CD8-positive, alpha-beta memory T cell (primary cell): Measurements from ENCODE around the gene DENND4B. TPM values are rescaled to one million over a fixed set of nuclear protein-coding genes. Genes with fewer than 3 reads are reported as not detected.

Experiments used
- CTCF ChIA-PET: fragments of 350-600 bp; sonication (Branson Sonifier 250); formaldehyde crosslinking; loops from one replicate; lab custom pipeline; 2021; ENCODE audit warnings: antibody characterized with exemption; lab: Charles Lee
- POLR2A ChIA-PET: fragments of 350-600 bp; sonication (Branson Sonifier 250); formaldehyde crosslinking; loops from one replicate; lab custom pipeline; 2021; ENCODE audit warnings: antibody characterized with exemption; lab: Charles Lee
- DNase-seq, 5 donors: peaks; one replicate each; pipeline versions ENCODE4 v3.0.0 to v3.0.0-alpha.2; 2020 to 2022; ENCODE audit warnings: mixed read lengths in 1 of 5
- H3K27ac ChIP-seq: one replicate; pipeline ENCODE4 v1.7.0; 2013; ENCODE audit warnings: low read depth, mild to moderate bottlenecking, low read length, moderate library complexity
- H3K27me3 ChIP-seq: 2 replicates; pipeline ENCODE4 v1.7.0; 2013; ENCODE audit warnings: low read length, mild to moderate bottlenecking; ENCODE audit not compliant: insufficient read depth, poor library complexity, severe bottlenecking
- H3K36me3 ChIP-seq: 2 replicates; pipeline ENCODE4 v1.7.0; 2013; ENCODE audit warnings: mild to moderate bottlenecking, low read length, moderate library complexity; ENCODE audit not compliant: insufficient read depth
- H3K4me1 ChIP-seq: 2 replicates; pipeline ENCODE4 v1.7.0; 2013; ENCODE audit warnings: mild to moderate bottlenecking, low read length, moderate library complexity; ENCODE audit not compliant: insufficient read depth
- H3K4me3 ChIP-seq: 2 replicates; pipeline ENCODE4 v1.7.0; 2013; ENCODE audit warnings: mild to moderate bottlenecking, low read length
- H3K9me3 ChIP-seq: 2 replicates; pipeline ENCODE4 v1.7.0; 2013; ENCODE audit warnings: mild to moderate bottlenecking, low read length
- H3K27ac Mint-ChIP-seq, 8 donors: one replicate each; pipeline ENCODE4 v1.8.0; 2020 to 2021; ENCODE audit warnings: mixed read lengths in 8 of 8, mild to moderate bottlenecking in 6 of 8, inconsistent platforms in 3 of 8, moderate library complexity in 3 of 8
- H3K27me3 Mint-ChIP-seq, 2 donors: one replicate each; pipeline ENCODE4 v1.8.0; 2020 to 2021; ENCODE audit warnings: mixed read lengths in 2 of 2, mild to moderate bottlenecking in 1 of 2, moderate library complexity in 1 of 2
- H3K36me3 Mint-ChIP-seq, 3 donors: one replicate each; pipeline ENCODE4 v1.8.0; 2020 to 2021; ENCODE audit warnings: mixed read lengths in 3 of 3, inconsistent platforms in 1 of 3, mild to moderate bottlenecking in 1 of 3
- H3K4me1 Mint-ChIP-seq, 3 donors: one replicate each; pipeline ENCODE4 v1.8.0; 2020 to 2021; ENCODE audit warnings: mixed read lengths in 3 of 3, inconsistent platforms in 1 of 3, mild to moderate bottlenecking in 1 of 3
- H3K4me3 Mint-ChIP-seq, 7 donors: one replicate each; pipeline ENCODE4 v1.8.0; 2020 to 2021; ENCODE audit warnings: mixed read lengths in 7 of 7, mild to moderate bottlenecking in 6 of 7, moderate library complexity in 4 of 7, inconsistent platforms in 2 of 7
- H3K9me3 Mint-ChIP-seq, 5 donors: one replicate each; pipeline ENCODE4 v1.8.0; 2020 to 2022; ENCODE audit warnings: mixed read lengths in 5 of 5, mild to moderate bottlenecking in 3 of 5, moderate library complexity in 2 of 5, inconsistent platforms in 1 of 5
- polyA plus RNA-seq: library from polyadenylated mRNA; unstranded; fragments of 300-500 nt; fragmentation: Illumina TruSeq; gene quantifications from one replicate; pipeline ENCODE4 v1.2.3, GENCODE V29; 2021
- total RNA-seq, 2 experiments: library from RNA; stranded (reverse); gene quantifications; one replicate each; pipeline ENCODE4 v1.2.3, GENCODE V29; 2021

The DENND4B gene
- total and polyA plus RNA-seq, 3 experiments from 2014 or later: 27.3 to 102 (median 100) TPM

DNA sequence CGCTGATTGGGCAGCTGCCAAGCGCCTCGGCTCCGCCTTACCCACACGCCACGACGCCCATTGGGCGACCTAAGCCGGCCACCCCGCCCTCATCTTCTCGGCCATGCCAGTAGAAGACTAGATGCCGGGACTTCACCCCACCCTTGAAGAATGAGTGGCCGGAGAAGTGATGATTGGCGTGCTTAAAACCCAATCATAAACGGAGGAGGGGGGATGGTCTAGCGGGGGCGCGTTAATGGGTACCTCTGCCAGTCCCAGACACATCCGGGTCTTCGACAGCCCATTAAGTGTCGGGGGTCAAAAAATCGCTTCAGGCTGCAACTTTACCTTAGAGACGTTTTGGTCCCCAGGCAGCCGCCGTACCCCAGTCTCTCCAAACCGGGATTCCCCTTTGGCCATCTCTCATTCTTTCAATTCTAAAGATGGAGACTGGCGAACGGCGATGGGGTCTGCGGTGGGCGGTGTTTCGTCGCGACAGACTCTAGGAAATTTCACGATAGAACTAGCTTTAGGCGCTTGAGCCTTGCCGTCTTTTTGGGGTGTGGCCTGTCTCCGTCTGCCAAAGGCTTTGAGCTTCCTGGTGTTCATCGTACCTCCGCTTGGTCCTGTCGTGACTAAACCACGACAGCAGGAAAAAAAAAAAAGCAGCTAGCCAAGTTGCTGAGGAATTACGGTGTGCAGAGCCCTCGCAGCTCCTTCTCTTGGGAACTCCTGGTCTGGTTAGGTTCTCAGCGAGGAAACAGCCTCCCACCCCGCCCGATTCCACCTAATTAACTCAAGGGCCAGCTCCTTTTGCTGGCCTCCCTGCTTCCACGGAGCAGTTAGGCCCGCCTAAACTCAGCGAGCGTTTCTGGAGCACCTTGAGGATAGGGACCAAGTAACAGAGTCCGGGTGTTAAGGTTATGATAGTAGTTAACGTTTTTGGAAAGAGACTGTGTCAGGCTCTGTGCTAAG is 23.3 kb downstream of the DENND4B start, which contains the start of gene GATAD2B:
TSS of gene GATAD2B (minus strand) at position 1 of the 954 bp plus-strand sequence. CDS start 94,625 bp downstream, outside the sequence.
- peak within 1 kb of the TSS; percentile 79 to 97 (median 94) for H3K4me3 Mint-ChIP-seq
- peaks cover 0 to 31% (median 0%) of the 10 kb centered on the region in 3 donors for H3K36me3 Mint-ChIP-seq
- peak within 1 kb of the TSS; percentile 96 for H3K27ac ChIP-seq
- POLR2A ChIA-PET: interaction anchor here (0.5 to 2.8 kb wide), 19 partner anchors 10 to 235 kb away, joined by 3 to 56 read pairs (median 5); partner anchors contain the start of genes CREB3L4, DENND4B, JTB and RPS27
- CTCF ChIA-PET: interaction anchor here (0.6 to 6.0 kb wide), 8 partner anchors 12 to 127 kb away, joined by 3 to 58 read pairs (median 4); partner anchors contain the start of genes CREB3L4 and DENND4B
- peak within 1 kb of the TSS; percentile 95 to 100 (median 98) for H3K27ac Mint-ChIP-seq
- no peaks in the 10 kb centered on the region for H3K9me3 ChIP-seq
- H3K27me3 ChIP-seq: no peaks in the 10 kb centered on the region
- peak within 1 kb of the TSS; percentile 98 for H3K4me3 ChIP-seq
- peaks cover 46 to 60% (median 52%) of the 10 kb centered on the region in 3 donors for H3K4me1 Mint-ChIP-seq
- peaks cover 0 to 4% of the 10 kb centered on the region in 2 donors for H3K27me3 Mint-ChIP-seq
- peaks cover 0 to 2% (median 0%) of the 10 kb centered on the region in 5 donors for H3K9me3 Mint-ChIP-seq
- H3K36me3 ChIP-seq: no peaks in the 10 kb centered on the region
- peak; percentile 97 to 100 (median 99) for DNase-seq
- peaks cover 44% of the 10 kb centered on the region for H3K4me1 ChIP-seq

DNA sequence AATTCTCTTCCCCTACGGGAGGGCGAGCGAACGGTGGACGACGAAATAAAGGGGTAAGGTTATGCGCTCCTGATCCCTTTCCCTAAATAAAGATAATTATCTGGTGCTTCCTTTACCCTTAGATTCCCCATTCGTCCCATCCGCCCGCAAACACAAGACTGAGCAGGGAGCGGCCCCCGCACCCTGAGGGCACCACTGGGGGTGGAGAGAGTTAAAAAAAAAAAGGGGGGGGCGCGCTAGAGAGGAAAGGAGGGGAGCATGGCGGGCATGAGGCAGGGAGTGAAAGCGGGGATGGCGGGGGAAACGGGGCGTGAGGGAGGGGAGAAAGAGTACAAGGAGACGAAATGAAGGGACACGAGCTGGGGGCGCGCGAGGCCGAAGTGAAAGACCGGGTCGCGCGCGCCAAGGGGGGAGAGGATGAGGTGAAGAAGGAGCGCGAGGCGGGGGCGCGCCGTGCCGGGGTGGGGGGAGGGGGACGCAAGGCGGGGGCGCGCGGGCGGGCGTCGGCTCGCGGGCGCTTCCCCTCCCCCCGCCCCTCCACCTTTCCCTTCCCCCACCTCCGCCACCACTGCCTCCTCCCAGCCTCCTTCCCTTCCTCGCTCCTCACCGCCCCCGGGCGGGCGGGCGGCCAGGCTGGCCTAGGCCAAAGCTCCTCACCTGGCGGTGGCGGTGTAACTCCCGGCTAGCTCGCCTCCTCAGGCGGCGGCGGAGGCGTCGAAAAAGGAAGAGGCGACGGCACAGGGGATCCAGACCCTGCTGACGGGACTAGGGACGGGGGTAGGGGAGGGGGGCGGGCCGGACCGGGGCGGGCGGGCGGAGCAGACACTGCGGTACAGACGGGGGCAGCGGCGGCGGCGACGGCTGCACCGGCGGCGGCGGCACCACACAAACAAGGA is 24.2 kb downstream of the DENND4B start:
- H3K4me1 ChIP-seq: peaks cover 50% of the 10 kb centered on the region
- H3K4me3 Mint-ChIP-seq: peak overlapping the region; percentile 79 to 97 (median 94)
- H3K9me3 Mint-ChIP-seq: peaks cover 0 to 2% (median 0%) of the 10 kb centered on the region in 5 donors
- ChIA-PET CTCF (interaction anchor here (0.6 to 6.0 kb wide), 8 partner anchors 8 to 125 kb away, joined by 3 to 58 read pairs (median 5); partner anchors contain the start of gene DENND4B), POLR2A (interaction anchor here (0.5 to 2.8 kb wide), 12 partner anchors 23 to 147 kb away, joined by 3 to 56 read pairs (median 5); partner anchors contain the start of genes CREB3L4, DENND4B, JTB and RPS27)
- H3K4me1 Mint-ChIP-seq: peaks cover 50 to 65% (median 57%) of the 10 kb centered on the region in 3 donors
- peak overlapping the region; percentile 86 for H3K4me3 ChIP-seq
- no peaks in the 10 kb centered on the region for H3K27me3 ChIP-seq
- H3K27ac Mint-ChIP-seq: peak overlapping the region; percentile 95 to 100 (median 98)
- peaks cover 0 to 38% (median 0%) of the 10 kb centered on the region in 3 donors for H3K36me3 Mint-ChIP-seq
- H3K9me3 ChIP-seq: no peaks in the 10 kb centered on the region
- DNase-seq: peak in 2 of 5 donors; percentile 41 to 43
- no peaks in the 10 kb centered on the region for H3K36me3 ChIP-seq
- peak overlapping the region; percentile 71 for H3K27ac ChIP-seq
- H3K27me3 Mint-ChIP-seq: peaks cover 0 to 4% of the 10 kb centered on the region in 2 donors

DNA sequence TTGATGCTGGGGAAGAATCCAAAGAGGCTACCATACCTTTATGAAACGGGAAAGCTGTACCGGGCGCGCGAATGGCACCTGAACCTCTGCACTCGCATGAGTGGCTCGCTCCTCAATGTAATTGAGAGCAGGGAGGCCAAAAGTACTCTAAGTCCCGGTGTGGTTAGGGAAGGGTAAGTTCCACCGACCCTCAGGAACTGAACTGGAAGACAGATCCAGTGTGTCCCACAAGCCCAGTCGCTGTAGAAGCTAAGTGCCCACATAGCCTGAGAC is 24.8 kb downstream of the DENND4B start:
- H3K4me3 Mint-ChIP-seq: peak overlapping the region; percentile 79 to 97 (median 94)
- peak overlapping the region; percentile 88 to 100 (median 94) for H3K27ac Mint-ChIP-seq
- peaks cover 0 to 2% (median 0%) of the 10 kb centered on the region in 5 donors for H3K9me3 Mint-ChIP-seq
- Histone ChIP-seq H3K27ac (peak overlapping the region; percentile 71), H3K27me3 (no peaks in the 10 kb centered on the region), H3K9me3 (no peaks in the 10 kb centered on the region), H3K4me1 (peaks cover 50% of the 10 kb centered on the region), H3K36me3 (no peaks in the 10 kb centered on the region), H3K4me3 (peak overlapping the region; percentile 86)
- ChIA-PET CTCF (interaction anchor here (0.9 to 6.0 kb wide), 7 partner anchors 8 to 124 kb away, joined by 3 to 58 read pairs (median 6); partner anchors contain the start of genes DENND4B and RAB13), POLR2A (interaction anchor here (0.7 to 2.8 kb wide), 5 partner anchors 23 to 69 kb away, joined by 3 to 56 read pairs (median 23); partner anchors contain the start of genes CREB3L4, DENND4B and RPS27)
- H3K36me3 Mint-ChIP-seq: peaks cover 0 to 38% (median 0%) of the 10 kb centered on the region in 3 donors
- peaks cover 50 to 66% (median 57%) of the 10 kb centered on the region in 3 donors for H3K4me1 Mint-ChIP-seq
- no peak for DNase-seq
- H3K27me3 Mint-ChIP-seq: peaks cover 0 to 4% of the 10 kb centered on the region in 2 donors

DNA sequence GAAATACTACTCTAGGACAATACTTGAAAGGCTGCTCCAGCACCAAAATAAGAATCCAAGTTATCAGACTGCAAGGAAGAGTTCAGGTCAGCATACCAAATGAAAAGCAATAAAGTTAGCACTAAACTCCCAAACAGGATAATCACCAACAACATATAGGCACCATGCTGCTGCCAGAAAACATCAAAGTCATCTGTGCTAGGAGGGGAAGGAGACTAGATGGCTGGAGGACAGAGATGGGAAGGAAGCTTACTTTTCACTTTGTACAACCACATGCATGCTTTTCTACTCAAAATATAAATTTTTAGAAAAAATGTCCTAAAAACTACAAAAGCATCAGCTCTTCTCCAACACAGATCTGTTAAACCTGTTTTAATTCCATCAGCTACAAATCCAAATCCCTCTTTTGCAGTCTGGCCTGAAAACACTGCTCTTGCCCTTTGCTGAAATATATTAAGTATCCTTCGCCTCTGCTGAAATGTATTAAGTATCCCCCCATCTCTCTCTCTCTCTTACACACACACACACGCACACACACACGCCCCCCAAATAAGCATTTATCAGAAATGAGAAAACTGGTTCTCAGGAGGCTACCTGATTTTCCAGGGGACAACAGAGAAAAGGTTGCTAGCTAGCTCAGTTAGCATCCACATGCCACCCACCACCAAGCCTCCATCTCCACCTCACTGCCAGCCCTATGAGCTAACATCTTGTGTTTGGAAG is 25.3 kb downstream of the DENND4B start:
- H3K9me3 ChIP-seq: no peaks in the 10 kb centered on the region
- H3K4me1 ChIP-seq: peaks cover 50% of the 10 kb centered on the region
- Mint-ChIP-seq H3K27me3 (peaks cover 0 to 4% of the 10 kb centered on the region in 2 donors), H3K36me3 (peaks cover 0 to 41% (median 0%) of the 10 kb centered on the region in 3 donors), H3K9me3 (peaks cover 0 to 2% (median 0%) of the 10 kb centered on the region in 5 donors), H3K4me1 (peaks cover 53 to 70% (median 61%) of the 10 kb centered on the region in 3 donors), H3K4me3 (peak overlapping the region; percentile 79 to 97 (median 94)), H3K27ac (peak overlapping the region; percentile 88 to 100 (median 94))
- CTCF ChIA-PET: interaction anchor here (0.6 to 6.0 kb wide), 9 partner anchors 9 to 124 kb away, joined by 3 to 58 read pairs (median 4); partner anchors contain the start of genes CREB3L4, DENND4B and RAB13
- POLR2A ChIA-PET: interaction anchor here (0.7 to 2.8 kb wide), 4 partner anchors 41 to 70 kb away, joined by 3 to 23 read pairs (median 4); partner anchors contain the start of genes JTB and RPS27
- DNase-seq: no peak
- no peaks in the 10 kb centered on the region for H3K27me3 ChIP-seq
- H3K4me3 ChIP-seq: peak overlapping the region; percentile 86
- no peaks in the 10 kb centered on the region for H3K36me3 ChIP-seq
- peak overlapping the region; percentile 71 for H3K27ac ChIP-seq

DNA sequence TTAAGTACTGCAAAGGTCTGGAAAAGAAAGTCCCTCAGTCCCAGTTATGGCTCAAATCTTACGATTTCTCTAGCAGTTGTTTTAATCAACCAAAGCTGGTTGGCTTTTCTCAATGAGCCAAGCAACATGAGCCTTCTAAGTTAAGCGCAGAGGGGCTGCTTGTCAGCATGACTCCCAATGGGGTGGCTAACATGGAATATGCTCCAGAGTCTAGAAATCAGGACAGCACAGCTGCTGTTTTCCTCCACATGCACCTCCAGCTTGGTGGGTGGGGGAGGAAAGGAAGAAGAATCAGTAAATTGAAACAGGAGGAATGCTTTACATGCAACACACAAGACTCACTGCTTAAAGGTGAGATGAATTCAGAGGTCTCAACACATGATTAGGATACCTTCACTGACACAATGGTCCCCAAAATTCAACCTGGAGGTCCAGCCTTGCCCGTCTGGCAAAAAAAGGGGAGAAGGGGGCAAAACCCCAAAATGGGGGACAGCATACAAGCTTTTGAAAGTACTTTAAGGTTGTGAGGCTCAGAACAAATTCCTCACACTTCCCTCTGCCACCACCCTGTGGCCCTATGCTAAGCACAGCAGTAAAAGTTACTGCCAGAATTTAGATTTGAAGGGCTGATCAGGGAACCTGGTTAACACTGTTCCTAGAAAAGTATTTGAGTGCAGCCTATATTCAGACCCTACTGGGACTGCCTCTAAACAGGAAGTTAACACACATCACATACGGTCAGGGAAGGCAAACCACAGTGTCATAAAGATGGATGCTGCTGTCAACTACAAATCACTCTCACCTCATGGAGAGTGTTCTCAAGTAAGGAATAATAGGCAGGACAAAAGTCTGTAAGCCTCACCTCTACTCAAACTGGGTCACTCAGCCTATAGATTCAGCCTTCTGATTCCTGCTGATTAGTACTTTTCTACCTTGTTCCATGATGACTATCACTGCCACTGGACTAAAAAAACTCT is 26.4 kb downstream of the DENND4B start:
- Mint-ChIP-seq H3K27ac (peak overlapping the region; percentile 80 to 100 (median 90)), H3K27me3 (peaks cover 0 to 4% of the 10 kb centered on the region in 2 donors), H3K4me1 (peaks cover 56 to 76% (median 60%) of the 10 kb centered on the region in 3 donors), H3K36me3 (peaks cover 0 to 50% (median 0%) of the 10 kb centered on the region in 3 donors), H3K4me3 (peak overlapping the region; percentile 79 to 97 (median 94)), H3K9me3 (peaks cover 0 to 2% (median 0%) of the 10 kb centered on the region in 5 donors)
- Histone ChIP-seq H3K9me3 (no peaks in the 10 kb centered on the region), H3K4me3 (peak overlapping the region; percentile 86), H3K4me1 (peaks cover 50% of the 10 kb centered on the region), H3K27ac (peak overlapping the region; percentile 13), H3K36me3 (no peaks in the 10 kb centered on the region), H3K27me3 (no peaks in the 10 kb centered on the region)
- DNase-seq: peak in 2 of 5 donors; percentile 29 to 37
- ChIA-PET CTCF (interaction anchor here (1.0 to 6.0 kb wide), 5 partner anchors 9 to 124 kb away, joined by 3 to 58 read pairs (median 6); partner anchors contain the start of gene DENND4B), POLR2A (interaction anchor here (1.0 to 1.6 kb wide), 2 partner anchors 25 to 57 kb away, joined by 3 to 4 read pairs; partner anchors contain the start of gene JTB)

DNA sequence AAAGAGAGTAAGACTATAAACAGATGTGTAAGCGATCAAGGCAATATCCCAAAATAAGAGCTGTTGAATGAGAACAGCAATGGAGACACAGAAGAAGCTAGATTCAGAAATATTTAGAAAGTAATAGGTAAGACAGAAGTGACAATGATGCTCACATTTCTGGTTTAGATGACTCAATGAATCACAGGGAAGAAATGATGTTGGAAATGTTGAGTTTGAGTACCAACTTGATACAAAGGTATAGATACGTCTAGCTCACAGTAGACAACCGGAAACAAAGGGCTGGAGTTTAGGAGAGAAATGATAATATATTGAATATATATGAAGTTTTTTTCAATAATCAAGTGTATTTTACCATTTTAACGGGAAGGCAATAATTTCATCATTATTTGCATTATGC is 30.2 kb downstream of the DENND4B start:
- peak overlapping the region in 2 of 8 donors; percentile 3 to 90 for H3K27ac Mint-ChIP-seq
- H3K36me3 Mint-ChIP-seq: peaks cover 0 to 52% (median 0%) of the 10 kb centered on the region in 3 donors
- ChIA-PET POLR2A (interaction anchor here (0.6 kb wide), 1 partner anchor 61 kb away, joined by 4 read pairs; the partner anchor contains the start of gene JTB), CTCF (interaction anchor here (1.0 kb wide), 1 partner anchor 30 kb away, joined by 4 read pairs; the partner anchor contains the start of gene DENND4B)
- no peaks in the 10 kb centered on the region for H3K9me3 ChIP-seq
- H3K27me3 Mint-ChIP-seq: no peaks in the 10 kb centered on the region
- no peak overlapping the region for H3K4me3 Mint-ChIP-seq
- no peak for DNase-seq
- peaks cover 49% of the 10 kb centered on the region for H3K4me1 ChIP-seq
- H3K4me1 Mint-ChIP-seq: peaks cover 61 to 81% (median 63%) of the 10 kb centered on the region in 3 donors
- H3K27me3 ChIP-seq: no peaks in the 10 kb centered on the region
- no peaks in the 10 kb centered on the region for H3K36me3 ChIP-seq
- H3K27ac ChIP-seq: no peak overlapping the region
- no peak overlapping the region for H3K4me3 ChIP-seq
- H3K9me3 Mint-ChIP-seq: no peaks in the 10 kb centered on the region
